ENCODE data around the gene COTL1.

COTL1 gene, protein sequence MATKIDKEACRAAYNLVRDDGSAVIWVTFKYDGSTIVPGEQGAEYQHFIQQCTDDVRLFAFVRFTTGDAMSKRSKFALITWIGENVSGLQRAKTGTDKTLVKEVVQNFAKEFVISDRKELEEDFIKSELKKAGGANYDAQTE

DNA sequence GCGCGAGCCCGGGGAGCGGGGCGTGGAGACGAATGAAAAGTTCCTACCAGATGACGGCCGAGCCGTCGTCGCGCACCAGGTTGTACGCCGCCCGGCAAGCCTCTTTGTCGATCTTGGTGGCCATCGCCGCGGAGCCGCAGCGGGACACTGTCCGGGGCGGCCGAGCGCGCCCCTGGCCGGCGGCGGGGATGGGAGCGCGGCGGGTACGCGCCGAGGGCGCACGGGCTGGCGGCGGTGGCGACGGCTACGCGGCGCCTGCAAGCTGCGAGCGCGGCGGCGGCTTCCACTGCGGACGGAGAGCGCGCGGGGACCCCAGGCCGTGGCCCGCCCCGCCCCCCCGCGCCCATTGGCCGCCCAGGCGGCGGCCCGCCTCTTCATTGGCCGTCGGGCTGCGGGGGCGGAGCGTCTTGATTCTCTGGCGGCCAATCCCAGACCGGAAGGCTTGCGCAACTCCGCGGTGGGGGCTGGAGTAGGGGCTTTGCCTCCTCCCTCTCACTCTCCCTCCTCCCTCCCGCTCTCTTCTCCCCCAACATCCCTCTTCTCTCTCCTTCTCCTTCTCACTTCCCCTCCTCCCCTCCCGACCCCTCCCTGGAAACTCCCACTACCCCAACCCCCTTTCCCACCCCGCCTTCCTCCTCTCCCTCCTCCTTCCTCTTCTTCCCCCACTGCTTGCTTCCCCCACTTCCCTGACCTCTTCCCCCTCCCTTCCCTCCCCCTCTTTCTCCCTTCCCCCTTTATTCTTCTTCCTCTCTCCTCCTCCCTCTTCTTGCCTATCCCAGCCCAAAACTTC lies at the start of gene COTL1:
COTL1 (minus strand) TSS at position 288 of the 790 bp plus-strand sequence; CDS start at position 124, 164 bp downstream.
- DNase-seq: peak; percentile 91

DNA sequence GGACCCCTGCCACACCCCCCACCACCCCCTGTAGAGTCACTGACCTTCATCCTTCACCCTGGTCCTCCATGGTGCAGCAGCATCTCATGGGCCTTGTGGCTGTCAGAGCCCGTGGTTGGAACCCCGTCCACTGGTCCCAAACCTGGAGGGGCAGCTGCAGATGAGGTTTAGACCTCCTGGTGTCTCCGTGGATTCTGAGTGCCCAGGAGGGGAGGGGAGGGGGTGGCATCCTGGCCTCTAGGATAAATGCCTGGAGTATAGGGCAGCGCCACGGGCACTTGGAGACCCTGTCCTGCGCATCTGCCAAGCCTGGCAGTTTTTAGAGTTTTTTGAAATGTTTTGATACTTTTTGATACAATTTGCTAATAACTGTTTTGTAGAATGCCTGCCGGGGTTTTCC lies 48.0 kb upstream of the COTL1 start:
- no peak for DNase-seq

DNA sequence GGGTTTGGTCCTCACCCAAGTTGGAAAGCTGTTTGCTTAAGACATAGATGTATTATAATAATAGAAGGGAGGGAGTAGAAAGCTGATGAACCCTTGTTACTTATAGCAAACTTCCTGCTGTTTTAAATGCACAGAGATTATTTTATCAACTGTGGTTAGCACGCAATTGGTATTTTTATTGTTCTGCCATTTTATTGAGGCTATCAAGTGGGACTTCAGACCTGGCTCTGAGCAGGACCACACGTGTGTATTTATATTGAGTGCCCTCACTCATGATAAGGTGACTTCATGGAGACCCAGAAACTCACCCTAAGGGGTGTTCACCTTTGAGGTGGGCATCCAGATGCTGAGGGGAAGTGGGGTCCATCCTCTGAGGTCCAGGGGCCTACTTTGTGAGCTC lies 47.5 kb upstream of the COTL1 start:
- no peak for DNase-seq

DNA sequence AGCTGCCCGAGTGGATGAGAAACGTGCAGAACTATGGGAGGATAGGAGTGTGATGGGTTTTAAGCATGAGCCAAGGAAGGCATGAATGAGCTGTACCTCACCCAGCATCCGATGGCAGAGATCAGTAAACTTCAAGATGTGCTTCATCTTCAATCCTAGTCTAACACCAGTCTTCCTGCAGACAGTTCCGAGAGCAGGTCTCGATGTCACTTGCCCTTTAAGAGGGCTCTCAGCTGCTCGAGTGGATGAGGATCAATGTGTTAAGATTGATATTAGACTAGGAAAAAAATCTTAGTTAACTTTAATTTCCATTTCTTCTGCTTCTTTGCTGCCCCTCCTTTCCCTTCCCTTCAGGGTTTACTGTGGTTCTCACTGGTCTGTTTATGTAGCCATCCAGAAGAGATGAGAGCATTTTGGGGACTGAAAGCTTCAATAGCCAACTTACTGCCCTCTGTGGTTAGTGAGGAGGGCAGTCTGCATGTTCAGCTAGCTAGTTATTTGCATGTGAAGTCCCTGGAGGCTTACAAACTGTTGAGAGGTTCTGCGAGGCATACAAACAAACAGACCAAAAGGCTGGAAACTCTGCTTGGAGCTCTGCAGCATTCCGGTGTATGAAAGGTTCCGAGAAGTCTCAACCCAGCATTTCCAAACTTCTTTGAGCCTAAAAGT lies 45.7 kb upstream of the COTL1 start:
- DNase-seq: no peak

DNA sequence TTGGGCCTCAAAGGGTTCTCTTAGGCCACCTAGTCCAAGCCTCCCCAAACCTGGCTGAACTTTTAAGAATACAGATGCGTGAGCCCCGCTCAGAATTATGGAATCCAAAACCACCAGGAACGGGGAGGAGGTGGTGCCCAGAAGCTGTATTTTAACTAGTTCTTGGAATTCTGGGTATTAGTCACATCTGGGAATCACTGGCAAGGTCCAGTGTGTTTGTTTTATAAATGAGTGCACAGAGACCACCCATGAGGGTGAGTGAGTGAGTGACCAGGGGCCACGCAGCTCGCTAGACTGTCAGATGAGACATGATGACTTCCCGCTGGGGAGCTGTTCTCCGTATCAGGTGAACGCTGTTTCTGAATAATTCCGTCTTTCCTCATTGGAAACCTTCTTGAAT lies 44.6 kb upstream of the COTL1 start:
- no peak for DNase-seq

DNA sequence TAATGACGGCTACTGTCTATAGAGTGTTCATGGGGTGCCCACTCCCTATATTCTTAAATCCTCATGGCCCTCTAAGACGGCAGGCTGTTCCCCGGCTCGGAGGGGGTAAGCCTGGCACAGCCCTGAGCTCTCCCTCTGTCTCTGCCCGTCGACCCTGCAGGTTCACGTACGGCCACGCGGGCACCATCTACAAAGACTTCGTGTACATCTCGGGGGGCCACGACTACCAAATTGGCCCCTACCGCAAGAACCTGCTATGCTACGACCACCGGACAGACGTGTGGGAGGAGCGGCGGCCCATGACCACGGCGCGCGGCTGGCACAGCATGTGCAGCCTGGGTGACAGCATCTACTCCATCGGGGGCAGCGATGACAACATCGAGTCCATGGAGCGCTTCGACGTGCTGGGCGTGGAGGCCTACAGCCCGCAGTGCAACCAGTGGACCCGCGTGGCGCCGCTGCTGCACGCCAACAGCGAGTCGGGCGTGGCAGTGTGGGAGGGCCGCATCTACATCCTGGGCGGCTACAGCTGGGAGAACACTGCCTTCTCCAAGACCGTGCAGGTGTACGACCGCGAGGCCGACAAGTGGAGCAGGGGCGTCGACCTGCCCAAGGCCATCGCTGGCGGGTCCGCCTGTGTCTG lies 43.7 kb upstream of the COTL1 start:
- DNase-seq: no peak

DNA sequence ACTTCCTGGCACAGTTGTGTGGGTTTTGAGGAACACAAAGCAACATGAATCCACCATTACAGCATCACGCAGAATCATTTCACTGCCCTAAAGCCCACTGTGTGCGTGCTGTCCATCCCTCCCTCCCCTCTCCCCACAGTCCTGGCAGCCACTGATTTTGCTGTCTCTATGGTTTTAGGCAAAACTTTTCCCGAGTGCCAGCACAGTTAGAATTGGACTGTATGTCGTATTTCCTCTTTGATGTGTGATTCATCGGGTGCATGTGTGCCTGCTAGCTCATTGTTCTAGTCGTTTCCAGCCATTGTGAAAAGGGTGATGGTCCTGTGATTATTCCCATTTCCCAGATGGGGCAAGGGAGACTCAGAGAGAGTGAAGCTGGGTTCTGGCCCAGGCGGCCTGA lies 43.1 kb upstream of the COTL1 start:
- no peak for DNase-seq

DNA sequence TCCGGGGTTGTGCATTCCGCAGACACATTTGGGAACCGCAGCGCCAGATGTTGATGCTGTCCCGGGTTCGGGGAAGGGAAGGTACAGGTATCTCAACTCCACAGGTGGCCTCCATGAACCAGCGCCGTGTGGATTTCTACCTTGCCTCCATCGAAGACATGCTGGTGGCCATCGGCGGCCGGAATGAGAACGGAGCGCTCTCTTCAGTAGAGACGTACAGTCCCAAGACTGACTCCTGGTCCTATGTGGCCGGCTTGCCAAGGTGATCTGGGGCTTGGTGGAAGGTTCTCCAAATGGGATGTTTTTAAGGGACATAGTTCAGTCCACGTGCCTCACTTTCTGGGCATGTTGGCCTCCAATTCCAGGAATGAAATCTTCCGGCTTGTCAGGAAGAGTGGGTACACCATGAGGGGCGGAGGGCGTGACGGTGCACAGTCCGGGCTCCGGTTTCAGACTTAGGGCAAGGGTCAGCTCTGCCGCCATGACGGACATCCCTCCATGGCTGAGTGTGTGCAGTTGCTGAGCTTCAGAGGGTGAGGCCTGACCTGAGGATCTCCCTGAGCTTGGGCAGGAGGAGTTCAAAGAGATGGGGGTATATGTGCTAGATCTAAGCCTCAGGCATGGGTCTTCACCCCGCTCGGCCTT lies 41.9 kb upstream of the COTL1 start:
- no peak for DNase-seq

DNA sequence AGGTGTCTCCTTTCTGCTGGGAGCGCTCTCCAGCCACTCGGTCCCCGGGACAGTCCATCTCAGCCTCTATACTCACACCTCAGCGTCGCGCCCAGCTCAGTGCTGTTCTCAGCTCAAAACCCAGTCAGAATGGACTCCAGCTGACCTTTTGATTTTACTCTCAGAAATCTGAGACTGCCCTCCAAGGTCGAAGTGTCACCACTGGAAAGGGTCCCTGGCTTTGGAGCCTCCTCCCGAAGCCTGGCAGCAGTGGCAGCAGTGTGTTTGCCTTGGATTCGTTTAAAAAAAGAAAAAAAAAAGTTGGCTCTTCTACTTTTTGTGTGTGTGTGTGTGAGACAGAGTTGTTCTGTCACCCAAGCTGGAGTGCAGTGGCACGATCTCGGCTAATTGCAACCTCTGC lies 40.8 kb upstream of the COTL1 start:
- no peak for DNase-seq

DNA sequence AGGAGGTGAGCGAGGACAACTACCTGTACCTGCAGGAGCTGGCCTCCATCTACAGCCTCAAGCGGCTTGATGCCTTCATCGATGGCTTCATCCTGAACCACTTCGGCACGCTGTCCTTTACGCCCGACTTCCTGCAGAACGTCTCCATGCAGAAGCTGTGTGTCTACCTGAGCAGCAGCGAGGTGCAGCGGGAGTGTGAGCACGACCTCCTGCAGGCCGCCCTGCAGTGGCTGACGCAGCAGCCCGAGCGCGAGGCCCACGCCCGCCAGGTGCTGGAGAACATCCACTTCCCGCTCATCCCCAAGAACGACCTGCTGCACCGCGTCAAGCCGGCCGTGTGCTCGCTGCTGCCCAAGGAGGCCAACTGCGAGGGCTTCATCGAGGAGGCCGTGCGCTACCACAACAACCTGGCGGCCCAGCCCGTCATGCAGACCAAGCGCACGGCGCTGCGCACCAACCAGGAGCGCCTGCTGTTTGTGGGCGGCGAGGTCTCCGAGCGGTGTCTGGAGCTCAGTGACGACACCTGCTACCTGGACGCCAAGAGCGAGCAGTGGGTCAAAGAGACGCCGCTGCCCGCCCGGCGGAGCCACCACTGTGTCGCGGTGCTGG lies 39.5 kb upstream of the COTL1 start:
- no peak for DNase-seq

DNA sequence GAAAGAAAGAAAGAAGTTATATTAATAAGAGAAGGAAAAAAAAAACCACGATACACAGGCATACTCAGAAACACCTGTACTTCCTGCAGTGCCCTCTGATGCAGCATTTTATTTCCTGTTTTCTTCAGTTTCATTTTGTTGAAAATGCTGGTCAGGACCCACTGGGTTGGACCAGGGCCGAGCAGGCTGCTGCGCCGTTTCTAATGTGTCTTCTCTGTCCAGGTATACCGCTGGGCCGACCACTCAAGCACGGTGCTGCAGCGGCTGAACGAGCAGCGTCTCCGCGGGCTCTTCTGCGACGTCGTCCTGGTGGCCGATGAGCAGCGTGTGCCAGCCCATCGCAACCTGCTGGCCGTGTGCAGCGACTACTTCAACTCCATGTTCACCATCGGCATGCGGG lies 38.8 kb upstream of the COTL1 start:
- no peak for DNase-seq

DNA sequence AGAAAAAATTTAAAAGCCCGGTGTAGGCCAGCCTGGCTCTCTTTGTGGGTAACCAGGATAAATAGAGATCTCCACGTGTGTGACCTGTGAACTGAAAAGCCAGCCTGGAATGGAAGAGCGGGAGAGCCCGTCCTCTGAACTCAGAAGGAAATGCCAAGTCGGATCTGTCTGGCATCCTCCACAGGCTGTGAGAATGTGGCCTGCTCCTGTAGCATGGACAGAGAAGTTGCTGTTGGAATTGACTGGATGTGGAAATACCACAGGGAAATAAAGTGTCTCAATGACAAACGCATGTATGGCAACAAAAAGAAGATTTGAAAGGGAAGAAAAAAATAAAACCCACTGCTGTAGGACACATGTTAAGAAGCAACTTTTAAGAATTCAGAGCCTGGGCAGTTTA lies 37.1 kb upstream of the COTL1 start:
- no peak for DNase-seq

DNA sequence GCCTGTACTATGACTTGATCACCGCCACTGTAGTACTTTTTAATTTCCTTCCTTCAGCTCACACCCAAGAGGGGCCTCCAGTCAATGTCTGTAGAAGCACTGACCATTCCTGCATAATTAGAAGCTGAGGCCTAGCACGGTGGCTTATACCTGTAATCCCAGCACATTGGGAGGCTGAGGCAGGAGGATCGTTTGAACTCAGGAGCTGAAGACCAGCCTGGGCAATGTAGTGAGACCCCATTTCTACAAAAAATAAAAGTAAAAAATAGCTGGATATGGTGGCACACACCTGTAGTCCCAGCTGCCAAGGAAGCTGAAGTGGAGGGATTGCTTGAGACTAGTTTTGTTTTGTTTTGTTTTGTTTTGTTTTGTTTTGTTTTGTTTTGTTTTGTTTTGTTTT lies 36.4 kb upstream of the COTL1 start:
- DNase-seq: no peak

DNA sequence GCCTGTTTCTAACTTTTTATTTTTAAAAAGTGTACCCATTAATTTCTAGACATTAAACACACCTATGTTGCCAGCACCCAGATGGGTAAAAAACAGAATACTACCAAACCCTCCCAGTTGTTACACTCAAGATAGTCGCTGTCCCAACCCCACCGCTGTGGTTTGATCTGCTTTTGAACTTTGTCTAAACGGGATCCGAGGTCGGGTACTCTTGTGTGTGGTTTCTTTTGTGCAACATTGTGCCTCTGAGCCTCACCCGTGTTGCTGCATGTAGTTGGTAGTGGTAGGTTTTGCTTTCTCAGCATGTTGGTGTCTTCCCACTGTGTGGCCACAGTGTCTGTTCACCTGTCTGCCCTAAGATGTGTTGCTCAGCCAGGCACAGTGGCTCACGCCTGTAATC lies 34.7 kb upstream of the COTL1 start:
- peak; percentile 32 for DNase-seq

DNA sequence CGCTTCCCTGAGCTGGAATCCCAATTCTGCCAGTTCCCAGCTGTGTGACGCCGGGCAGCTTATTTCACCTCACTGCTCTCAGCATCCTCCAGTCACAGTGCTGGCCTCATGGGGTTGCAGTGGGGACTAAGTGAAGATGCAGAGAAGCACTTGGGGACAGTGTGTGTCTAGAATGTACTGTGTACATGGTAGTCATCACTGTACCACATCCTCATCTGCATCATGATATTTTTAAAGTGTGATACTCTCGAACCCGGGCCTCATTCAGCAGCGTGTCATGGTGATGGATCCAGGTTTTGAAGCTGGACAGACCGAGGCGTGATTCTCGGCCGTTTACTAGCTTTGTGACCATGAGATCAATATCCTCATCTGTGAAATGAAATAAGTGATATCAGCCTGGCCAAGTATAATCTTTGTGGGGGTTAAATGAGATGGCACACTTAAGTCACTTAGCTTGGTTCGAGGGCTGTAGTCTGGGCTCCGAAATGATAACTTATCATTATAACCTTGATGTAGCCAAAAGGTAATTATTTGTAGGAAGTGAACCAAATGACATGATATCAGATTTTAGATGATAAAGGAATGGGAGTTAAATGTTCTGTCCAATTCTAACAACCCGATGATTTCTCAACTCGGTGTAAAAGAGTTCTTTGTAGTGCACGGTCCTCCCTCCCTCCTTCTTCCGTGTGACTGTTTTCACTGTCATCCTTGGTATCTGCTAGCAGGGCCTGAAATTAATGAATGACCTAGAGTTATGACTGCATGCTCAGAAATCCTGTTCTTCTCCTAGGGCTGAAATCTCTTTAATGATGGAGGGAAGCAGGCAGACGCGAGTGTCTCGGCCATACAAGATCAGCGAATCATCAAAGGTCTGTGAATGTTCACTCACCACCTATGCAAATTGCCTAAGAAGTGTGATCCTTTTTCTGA lies 32.4 kb upstream of the COTL1 start:
- DNase-seq: no peak

DNA sequence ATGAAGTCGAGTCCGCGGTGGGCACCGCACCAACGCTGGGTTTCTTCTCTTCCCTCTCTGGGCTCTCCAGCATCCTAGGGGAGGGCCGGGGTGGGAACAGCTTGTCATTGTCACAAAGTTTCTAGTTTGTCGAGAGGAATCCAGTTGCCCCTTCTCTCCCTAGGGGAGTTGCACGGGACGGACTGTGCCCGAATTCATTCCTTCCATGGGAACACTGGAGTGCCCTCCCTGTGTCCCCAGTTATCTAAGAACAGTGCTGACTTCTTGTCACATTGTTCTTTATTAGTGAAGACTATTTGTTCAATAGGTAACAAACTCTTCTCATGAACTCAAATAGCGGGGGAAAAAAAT lies 31.6 kb upstream of the COTL1 start:
- DNase-seq: no peak

DNA sequence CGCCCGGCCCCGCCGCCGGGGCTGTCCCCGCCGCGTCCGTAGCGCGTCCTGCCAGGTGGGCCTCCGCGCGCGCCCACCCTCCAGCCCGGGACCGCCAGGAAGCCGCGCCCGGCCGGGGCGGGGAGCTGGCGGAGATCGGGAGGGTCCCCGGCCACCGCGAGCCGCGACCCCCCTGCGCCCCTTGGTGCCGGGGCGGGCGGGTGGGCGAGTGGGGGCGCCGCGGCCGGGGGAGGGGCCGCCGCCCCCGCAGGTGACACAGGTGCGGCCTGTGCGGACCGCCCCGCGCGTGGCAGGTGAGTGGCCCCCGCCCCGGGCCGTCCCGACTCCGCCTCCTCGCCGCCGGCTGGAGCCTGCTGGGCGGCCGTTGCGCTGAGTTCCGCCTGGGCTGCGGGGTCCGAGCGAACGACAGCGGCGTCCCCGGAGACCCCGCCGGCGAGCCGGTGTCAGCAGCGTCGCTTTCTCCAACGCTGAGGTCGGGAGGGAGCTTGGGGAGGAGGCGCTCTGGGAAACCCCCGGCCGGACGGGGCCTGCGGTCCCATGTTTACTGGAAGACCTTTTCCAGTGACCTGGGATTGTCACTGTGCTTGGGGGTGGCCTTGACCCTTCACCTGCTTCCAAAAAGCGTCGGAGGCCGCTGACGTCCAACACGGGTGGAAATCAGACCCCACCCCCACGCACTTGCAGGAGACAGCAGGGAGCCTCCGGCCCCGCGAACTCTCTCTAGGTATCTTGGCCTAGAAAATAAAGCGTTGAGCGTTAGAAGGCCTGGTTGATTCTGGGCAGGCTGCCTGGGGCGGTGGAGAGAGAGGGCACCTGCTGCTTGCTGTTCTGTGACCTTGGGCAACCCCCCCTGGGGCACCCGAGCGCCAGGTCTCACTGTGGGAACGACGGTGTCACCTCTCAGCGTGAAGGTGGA lies 31.0 kb upstream of the COTL1 start:
- DNase-seq: peak; percentile 30

DNA sequence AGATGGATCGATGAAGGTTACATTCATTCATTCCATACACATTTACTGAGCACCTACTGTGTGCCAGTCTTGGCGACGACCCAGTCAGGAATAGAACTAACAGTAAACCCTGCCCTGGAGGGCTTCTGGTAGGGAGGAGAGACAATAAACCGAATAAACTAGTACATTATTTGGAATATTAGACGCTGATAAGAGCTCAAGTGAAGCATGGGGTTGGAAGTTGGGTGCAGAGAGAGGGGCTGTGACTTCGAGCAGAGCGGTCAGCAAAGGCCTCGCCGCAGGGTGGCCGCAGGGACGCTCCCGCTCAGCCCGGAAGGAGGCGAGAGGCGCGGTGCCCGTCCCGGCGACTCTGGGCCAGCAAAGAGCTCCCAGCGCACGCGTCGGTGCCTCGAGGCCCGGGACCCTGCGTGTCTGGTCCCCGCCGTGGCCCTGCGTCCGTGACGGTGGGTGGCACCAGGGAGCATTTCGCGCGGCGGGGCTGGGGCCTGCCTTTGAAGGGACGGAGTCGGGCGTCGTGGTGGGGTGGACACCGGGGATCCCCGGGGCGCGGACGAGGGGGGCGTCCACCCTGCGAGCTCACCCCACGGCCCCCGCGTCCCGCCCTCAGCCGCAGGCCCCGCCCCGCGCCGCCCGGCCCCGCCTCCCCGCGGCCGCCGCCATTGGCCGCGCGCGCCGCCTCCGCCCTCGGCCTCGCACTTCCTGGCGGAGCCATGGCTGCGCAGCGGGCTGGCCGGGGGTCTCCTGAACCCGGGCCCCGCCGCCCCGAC lies 30.1 kb upstream of the COTL1 start, which contains the start of gene KLHL36:
KLHL36 (plus strand) TSS at position 684 of the 767 bp plus-strand sequence. CDS start 2,357 bp downstream, outside the sequence.
- DNase-seq: peak; percentile 67

DNA sequence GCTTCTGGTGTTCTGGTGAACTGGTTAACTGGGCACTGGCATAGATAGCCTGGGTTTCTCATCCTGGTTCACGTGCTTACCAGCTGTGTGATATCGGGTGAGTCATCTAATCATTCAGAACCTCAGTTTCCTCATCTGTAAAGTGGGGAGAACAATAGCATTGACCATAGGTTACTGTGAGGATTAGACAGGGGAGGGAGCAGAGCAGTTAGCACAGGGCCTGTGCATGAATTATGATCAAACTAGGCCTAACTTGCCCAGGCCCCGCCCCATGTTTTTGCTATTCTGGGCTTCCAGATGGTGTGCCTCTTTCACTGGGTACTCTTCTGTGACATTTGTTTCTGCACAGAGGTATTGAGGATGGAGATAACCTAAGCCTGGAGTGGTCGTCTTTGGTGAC lies 25.8 kb upstream of the COTL1 start:
- no peak for DNase-seq

DNA sequence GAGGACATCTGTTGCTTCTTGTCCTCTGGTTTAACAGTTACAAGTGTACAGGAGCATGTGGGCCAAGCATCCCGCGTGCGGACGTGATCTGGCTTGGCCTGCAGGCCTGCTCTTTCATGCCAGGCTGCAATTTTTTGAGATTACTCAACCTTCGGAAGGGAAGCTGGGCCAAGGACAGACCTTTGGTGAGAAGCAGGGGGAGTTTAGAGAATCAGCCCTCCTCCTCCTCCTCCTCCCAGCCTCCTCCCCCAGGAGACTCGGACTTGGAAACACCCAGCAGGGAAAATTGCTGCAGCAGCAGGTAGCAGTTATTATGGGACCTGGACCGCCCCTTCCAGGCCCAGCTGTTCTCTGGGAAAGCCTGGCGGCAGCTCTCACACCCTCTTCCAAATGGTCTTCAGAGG lies 25.3 kb upstream of the COTL1 start:
- no peak for DNase-seq
